Ascending aorta (tissue), 2 donors: ENCODE results near the gene TNFRSF18. TPM values are rescaled to one million over a fixed set of nuclear protein-coding genes. Genes with fewer than 3 reads are reported as not detected.

ENCODE experiments used
- DNase-seq, 2 donors: peaks; one replicate each; pipeline ENCODE4 v3.0.0-alpha.2; 2019; ENCODE audit warnings: low spot score in 2 of 2
- H3K27ac ChIP-seq, 2 donors: fragments of 200-600 bp; sonication (generic); one replicate each; pipeline ENCODE4 v1.5.1; 2016 to 2017; ENCODE audit warnings: mild to moderate bottlenecking in 1 of 2
- H3K27me3 ChIP-seq: fragments of 200-600 bp; sonication (generic); one replicate; pipeline ENCODE4 v1.5.1; 2017
- H3K36me3 ChIP-seq, 2 donors: fragments of 200-600 bp; sonication (generic); one replicate each; pipeline ENCODE4 v1.5.1; 2016
- H3K4me1 ChIP-seq, 2 donors: fragments of 200-600 bp; sonication (generic); one replicate each; pipeline ENCODE4 v1.5.1; 2016 to 2017; ENCODE audit warnings: mild to moderate bottlenecking in 1 of 2
- H3K4me3 ChIP-seq, 2 donors: fragments of 200-600 bp; sonication (generic); one replicate each; pipeline ENCODE4 v1.5.1; 2016 to 2017; ENCODE audit warnings: mild to moderate bottlenecking in 1 of 2
- H3K9me3 ChIP-seq, 2 donors: fragments of 200-600 bp; sonication (generic); one replicate each; pipeline ENCODE4 v1.5.1; 2016
- intact Hi-C: fragments of 100-400 bp; cut with DNase I; formaldehyde crosslinking; loops from one replicate; pipeline ENCODE4 v1.15.1; 2023
- total RNA-seq: library from RNA; depleted of rRNA; stranded (reverse); fragments of >200 nt; gene quantifications from one replicate; pipeline ENCODE4 v1.1.0, GENCODE V29; 2016
- TF ChIP-seq, protein P1 (sequence below), 3 experiments: fragments of 200-600 bp in 2 of 3; fragments of 450-650 bp in 1 of 3; sonication (generic) in 2 of 3; IDR thresholded peaks; one replicate each; pipeline ENCODE4 v1.5.1; 2016 to 2019; ENCODE audit warnings: antibody characterized with exemption in 3 of 3, mild to moderate bottlenecking in 1 of 3, moderate library complexity in 1 of 3

TNFRSF18 gene
- total RNA-seq, 1 donor from 2014 or later, result not detected

DNA sequence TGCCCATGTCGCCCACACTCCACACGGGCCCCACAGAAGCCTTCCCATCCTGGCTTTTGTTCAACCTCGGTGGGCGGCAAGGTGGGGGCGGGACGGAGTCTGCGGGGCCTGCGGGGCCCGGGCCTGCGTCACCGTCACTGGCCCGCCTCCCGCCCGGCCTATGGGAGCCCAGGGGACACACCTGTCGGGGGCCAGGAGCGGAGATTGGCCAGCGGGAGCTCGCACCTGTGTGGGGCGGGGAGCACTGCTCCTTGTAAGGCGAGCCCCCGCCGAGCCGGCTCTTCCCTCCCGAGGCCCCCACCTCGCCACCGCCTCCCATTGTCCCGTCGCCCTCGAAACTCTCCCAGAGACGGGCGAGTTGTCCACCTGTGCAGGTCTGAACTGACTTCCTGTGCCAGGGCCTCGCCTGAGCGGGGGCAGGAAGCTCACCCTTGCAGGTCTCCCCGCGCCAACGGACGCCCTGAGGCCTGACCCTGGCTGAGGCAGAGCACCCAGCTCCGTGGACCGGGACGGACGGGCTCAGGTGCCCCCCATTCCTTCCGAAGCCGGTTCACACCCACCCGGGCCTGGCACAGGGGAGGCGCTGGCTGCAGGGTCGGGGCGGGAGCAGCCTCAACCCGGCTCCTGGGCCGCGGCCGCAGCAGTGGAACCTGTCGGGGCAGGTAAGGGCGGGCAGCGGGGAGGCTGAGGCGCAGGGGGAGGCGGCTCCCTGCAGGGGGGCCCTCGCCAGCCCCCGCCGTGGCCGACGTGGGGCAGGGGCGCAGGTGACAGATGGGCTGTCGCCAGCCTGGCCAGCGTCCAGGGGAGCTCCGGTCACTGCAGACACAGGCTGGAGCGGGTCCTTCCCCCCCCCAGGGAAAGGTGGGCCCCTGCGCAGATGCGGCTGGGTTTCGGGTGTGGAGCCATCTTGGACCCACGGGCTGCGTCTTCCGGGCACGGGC is 43.5 kb downstream of the TNFRSF18 start:
- Histone ChIP-seq H3K9me3 (no peaks in the 10 kb centered on the region), H3K4me1 (peaks cover 4 to 8% of the 10 kb centered on the region in 2 donors), H3K4me3 (no peak overlapping the region), H3K36me3 (no peaks in the 10 kb centered on the region), H3K27me3 (peaks cover 7% of the 10 kb centered on the region), H3K27ac (no peak overlapping the region)
- intact Hi-C loops, result no loop called here
- TF ChIP-seq, protein P1, sequence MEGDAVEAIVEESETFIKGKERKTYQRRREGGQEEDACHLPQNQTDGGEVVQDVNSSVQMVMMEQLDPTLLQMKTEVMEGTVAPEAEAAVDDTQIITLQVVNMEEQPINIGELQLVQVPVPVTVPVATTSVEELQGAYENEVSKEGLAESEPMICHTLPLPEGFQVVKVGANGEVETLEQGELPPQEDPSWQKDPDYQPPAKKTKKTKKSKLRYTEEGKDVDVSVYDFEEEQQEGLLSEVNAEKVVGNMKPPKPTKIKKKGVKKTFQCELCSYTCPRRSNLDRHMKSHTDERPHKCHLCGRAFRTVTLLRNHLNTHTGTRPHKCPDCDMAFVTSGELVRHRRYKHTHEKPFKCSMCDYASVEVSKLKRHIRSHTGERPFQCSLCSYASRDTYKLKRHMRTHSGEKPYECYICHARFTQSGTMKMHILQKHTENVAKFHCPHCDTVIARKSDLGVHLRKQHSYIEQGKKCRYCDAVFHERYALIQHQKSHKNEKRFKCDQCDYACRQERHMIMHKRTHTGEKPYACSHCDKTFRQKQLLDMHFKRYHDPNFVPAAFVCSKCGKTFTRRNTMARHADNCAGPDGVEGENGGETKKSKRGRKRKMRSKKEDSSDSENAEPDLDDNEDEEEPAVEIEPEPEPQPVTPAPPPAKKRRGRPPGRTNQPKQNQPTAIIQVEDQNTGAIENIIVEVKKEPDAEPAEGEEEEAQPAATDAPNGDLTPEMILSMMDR (IDR thresholded peaks at IDR 0.05), result no peak
- no peak for DNase-seq

DNA sequence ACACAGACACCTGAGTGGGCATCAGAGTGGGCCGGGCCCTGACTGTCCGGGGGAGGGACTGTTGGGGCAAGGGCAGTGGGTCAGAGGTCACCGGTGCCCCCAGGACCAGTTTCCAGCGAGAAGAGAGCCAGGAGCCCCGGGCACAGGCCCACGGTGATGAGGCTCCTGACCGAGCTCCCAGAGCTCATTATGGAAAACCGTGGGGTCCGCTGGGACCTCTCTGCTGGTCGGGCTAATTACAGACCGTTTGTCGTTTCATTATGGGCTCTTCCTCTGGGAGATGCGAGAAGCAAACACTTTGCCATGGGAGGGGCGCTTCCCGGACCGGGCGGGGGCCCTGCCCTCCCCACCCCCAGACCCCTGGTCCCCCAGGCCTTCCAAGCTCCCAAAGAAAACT is 44.7 kb downstream of the TNFRSF18 start:
- Histone ChIP-seq H3K4me3 (no peak overlapping the region), H3K9me3 (no peaks in the 10 kb centered on the region), H3K27me3 (peaks cover 7% of the 10 kb centered on the region), H3K4me1 (peaks cover 4 to 8% of the 10 kb centered on the region in 2 donors), H3K27ac (no peak overlapping the region), H3K36me3 (no peaks in the 10 kb centered on the region)
- intact Hi-C loops, result no loop called here
- TF ChIP-seq, protein P1 (IDR thresholded peaks at IDR 0.05), result no peak
- no peak for DNase-seq

DNA sequence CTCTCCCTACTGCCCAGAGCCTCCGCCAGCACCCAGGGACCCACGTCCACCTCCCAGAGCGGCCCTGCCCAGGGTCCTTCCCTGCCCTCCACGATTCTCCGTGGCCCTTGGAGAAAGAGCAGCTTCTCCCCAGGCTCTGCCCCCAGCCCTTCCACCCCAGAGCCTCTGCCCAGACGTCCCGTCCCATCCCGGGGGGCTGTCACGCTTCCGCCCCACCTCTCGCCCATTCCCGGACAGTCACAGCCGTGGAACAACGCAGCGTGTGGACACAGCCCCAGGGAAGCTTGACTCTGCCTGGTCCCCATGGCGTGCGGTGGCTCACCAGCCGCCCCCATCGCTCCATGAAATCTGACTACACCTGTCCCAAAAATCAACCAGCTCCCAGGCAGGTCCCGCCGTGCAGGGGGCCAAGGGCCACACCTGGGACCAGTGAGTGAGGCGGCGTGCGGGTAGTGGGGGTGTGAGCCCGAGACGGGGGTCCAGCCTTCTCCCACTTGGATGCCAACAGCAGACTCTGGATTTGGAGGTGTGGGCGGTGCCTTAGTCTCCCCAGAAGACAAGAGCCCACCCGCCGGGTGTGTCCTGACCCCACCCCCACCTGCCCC is 45.2 kb downstream of the TNFRSF18 start:
- H3K4me3 ChIP-seq, result no peak overlapping the region
- no peak for DNase-seq
- H3K27ac ChIP-seq, result no peak overlapping the region
- peaks cover 7% of the 10 kb centered on the region for H3K27me3 ChIP-seq
- H3K9me3 ChIP-seq, result no peaks in the 10 kb centered on the region
- TF ChIP-seq, protein P1 (IDR thresholded peaks at IDR 0.05), result no peak
- peaks cover 4 to 8% of the 10 kb centered on the region in 2 donors for H3K4me1 ChIP-seq
- intact Hi-C loops, result no loop called here
- no peaks in the 10 kb centered on the region for H3K36me3 ChIP-seq

DNA sequence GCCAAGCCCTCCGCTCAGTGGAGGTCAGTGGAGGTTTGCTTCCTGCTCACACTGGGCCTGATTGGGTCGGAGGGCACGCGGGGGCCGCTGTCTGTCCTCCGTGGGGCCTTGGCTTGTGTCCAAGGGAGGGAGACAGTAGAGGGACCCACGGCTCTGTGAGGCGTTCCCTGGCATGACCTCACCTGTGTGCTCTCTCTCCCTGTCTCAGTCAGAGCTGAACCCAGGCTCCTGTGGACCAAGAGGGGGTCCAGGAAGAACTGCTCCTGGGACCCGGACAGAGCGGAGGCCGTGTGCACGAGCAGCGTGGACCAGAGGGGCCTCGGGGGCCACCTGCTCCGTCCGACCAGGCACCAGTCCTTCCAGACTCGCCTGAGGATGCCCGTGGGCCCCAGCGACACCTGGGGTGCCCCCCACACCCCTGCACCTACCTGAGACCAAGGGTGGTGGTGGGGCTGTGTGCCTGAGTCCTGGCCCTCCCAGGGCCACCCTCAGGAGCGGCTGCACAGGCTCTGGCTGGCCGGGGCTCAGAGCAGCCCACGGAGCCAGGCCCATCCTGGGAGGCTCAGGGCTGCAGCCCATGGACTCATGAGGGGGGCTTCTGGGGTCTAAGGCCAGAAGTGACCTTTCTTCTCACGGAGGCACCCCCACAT is 46.0 kb downstream of the TNFRSF18 start:
- no peak for DNase-seq
- Histone ChIP-seq H3K4me3 (no peak overlapping the region), H3K4me1 (peaks cover 4 to 8% of the 10 kb centered on the region in 2 donors), H3K9me3 (no peaks in the 10 kb centered on the region), H3K27ac (no peak overlapping the region), H3K36me3 (no peaks in the 10 kb centered on the region), H3K27me3 (peaks cover 7% of the 10 kb centered on the region)
- intact Hi-C loops, result no loop called here
- TF ChIP-seq, protein P1 (IDR thresholded peaks at IDR 0.05), result no peak

DNA sequence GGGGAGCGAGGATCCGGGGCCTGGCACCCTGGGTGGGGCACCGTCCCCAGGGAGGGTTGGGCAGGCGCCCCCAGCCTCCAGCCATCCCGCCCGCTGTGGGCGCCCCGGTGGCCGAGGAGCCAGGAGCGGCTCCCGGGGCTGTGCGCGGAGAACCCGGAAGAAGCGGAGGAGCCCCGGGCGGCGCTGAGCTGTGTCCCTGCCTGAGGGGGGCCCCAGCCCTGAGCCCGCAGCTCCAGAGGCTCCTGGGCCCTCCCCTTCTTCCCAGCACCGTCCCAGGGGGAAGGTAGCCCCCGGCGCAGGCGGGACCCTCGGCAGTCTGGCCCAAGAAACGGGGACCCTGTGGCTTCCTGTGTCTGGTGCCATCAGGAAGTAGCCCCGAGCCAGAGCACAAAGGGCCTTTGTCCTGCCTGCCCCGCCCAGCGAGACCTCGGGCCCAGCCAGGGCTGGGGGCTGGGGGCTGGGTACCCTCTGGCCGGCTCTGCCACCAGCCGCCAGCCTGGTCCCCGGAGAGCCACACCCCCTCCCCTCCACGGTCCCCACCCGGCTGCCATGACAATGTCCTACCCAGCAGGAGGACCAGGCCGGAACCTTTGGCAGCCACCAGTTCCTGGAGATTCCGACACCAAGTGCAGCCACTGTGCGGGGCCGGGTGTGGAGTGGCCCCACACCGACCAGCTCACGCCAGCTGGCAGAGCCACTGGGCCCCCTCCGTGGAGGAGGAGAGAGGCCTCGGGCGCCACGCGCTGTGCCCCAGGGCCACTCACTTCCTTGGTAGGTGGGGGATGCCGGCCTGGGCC is 48.3 kb downstream of the TNFRSF18 start:
- Histone ChIP-seq H3K27ac (peak overlapping the region; percentile 88 to 90), H3K4me1 (peaks cover 4 to 8% of the 10 kb centered on the region in 2 donors), H3K4me3 (peak overlapping the region; percentile 78 to 89), H3K36me3 (no peaks in the 10 kb centered on the region), H3K9me3 (no peaks in the 10 kb centered on the region), H3K27me3 (peaks cover 4% of the 10 kb centered on the region)
- peak in 1 of 2 donors; percentile 72 for DNase-seq
- TF ChIP-seq, protein P1 (IDR thresholded peaks at IDR 0.05), result no peak
- intact Hi-C loops, result no loop called here
